ENCODE data around the gene SHC3. TPM values are rescaled to one million over a fixed set of nuclear protein-coding genes. Genes with fewer than 3 reads are reported as not detected.

SHC3 gene
- total RNA-seq, 1 donor from 2014 or later = 0.96 TPM

- Histone ChIP-seq H3K4me1 (no peaks in the 10 kb centered on the region), H3K27ac (replicated peaks) (no peak overlapping the region), H3K36me3 (no peaks in the 10 kb centered on the region), H3K27me3 (ENCODE audit: low read depth) (no peaks in the 10 kb centered on the region), H3K4me3 (no peak overlapping the region), H3K9me3 (replicated peaks) (no peaks in the 10 kb centered on the region)
- intact Hi-C loops (cut with micrococcal nuclease) = no loop called here
- no peak for DNase-seq
- no peak for TF ChIP-seq CTCF (IDR thresholded peaks at IDR 0.05; ENCODE audit: borderline replicate concordance)
Observed at GRCh38 chr9:89065921-89066320, 112.7 kb downstream of the SHC3 start.

GRCh38 chr9:89060790-89061189 lies 117.8 kb downstream of the SHC3 start:
- H3K9me3 ChIP-seq (replicated peaks) = no peaks in the 10 kb centered on the region
- no peak overlapping the region for H3K4me3 ChIP-seq
- intact Hi-C loops (cut with micrococcal nuclease) = no loop called here
- H3K4me1 ChIP-seq = no peaks in the 10 kb centered on the region
- H3K27ac ChIP-seq (replicated peaks) = no peak overlapping the region
- TF ChIP-seq CTCF (IDR thresholded peaks at IDR 0.05; ENCODE audit: borderline replicate concordance) = no peak
- no peaks in the 10 kb centered on the region for H3K36me3 ChIP-seq
- no peaks in the 10 kb centered on the region for H3K27me3 ChIP-seq (ENCODE audit: low read depth)
- DNase-seq = no peak

- no peaks in the 10 kb centered on the region for H3K27me3 ChIP-seq (ENCODE audit: low read depth)
- no peak overlapping the region for H3K4me3 ChIP-seq
- intact Hi-C loops (cut with micrococcal nuclease) = no loop called here
- no peaks in the 10 kb centered on the region for H3K36me3 ChIP-seq
- TF ChIP-seq CTCF (IDR thresholded peaks at IDR 0.05; ENCODE audit: borderline replicate concordance) = no peak
- no peak for DNase-seq
- H3K9me3 ChIP-seq (replicated peaks) = no peaks in the 10 kb centered on the region
- H3K27ac ChIP-seq (replicated peaks) = no peak overlapping the region
- no peaks in the 10 kb centered on the region for H3K4me1 ChIP-seq
Observed at GRCh38 chr9:89059925-89060506, 118.6 kb downstream of the SHC3 start.

GRCh38 chr9:89058906-89059305 lies 119.7 kb downstream of the SHC3 start:
- Histone ChIP-seq H3K4me3 (no peak overlapping the region), H3K27me3 (ENCODE audit: low read depth) (no peaks in the 10 kb centered on the region), H3K27ac (replicated peaks) (no peak overlapping the region), H3K36me3 (no peaks in the 10 kb centered on the region), H3K4me1 (no peaks in the 10 kb centered on the region), H3K9me3 (replicated peaks) (no peaks in the 10 kb centered on the region)
- intact Hi-C loops (cut with micrococcal nuclease) = no loop called here
- no peak for TF ChIP-seq CTCF (IDR thresholded peaks at IDR 0.05; ENCODE audit: borderline replicate concordance)
- DNase-seq = no peak

- TF ChIP-seq CTCF (IDR thresholded peaks at IDR 0.05; ENCODE audit: borderline replicate concordance) = no peak
- intact Hi-C loops (cut with micrococcal nuclease) = no loop called here
- H3K27me3 ChIP-seq (ENCODE audit: low read depth) = no peaks in the 10 kb centered on the region
- H3K4me1 ChIP-seq = no peaks in the 10 kb centered on the region
- H3K36me3 ChIP-seq = no peaks in the 10 kb centered on the region
- no peak overlapping the region for H3K27ac ChIP-seq (replicated peaks)
- no peak for DNase-seq
- H3K9me3 ChIP-seq (replicated peaks) = no peaks in the 10 kb centered on the region
- no peak overlapping the region for H3K4me3 ChIP-seq
Observed at GRCh38 chr9:89054865-89055495, 123.6 kb downstream of the SHC3 start.
